Fibroblast of the aortic adventitia (primary cell): Measurements from ENCODE around the gene CREBZF. TPM values are rescaled to one million over a fixed set of nuclear protein-coding genes. Genes with fewer than 3 reads are reported as not detected.
"Not testable (repeated sequence)": the region's sequence is repeated elsewhere in the genome, so short reads cannot be mapped to it uniquely, and the experiment has no call there.

Experiments used
- DNase-seq: peaks from one replicate; pipeline ENCODE4 v3.0.0-alpha.2; 2010; ENCODE audit warnings: low read depth
- H3K4me3 ChIP-seq: 2 replicates; pipeline ENCODE4 v1.5.1; 2011; ENCODE audit warnings: low read depth, mild to moderate bottlenecking, control low read depth, low read length, moderate library complexity
- CTCF ChIP-seq: IDR thresholded peaks from 2 replicates; pipeline ENCODE4 v1.5.1; 2011; ENCODE audit warnings: mild to moderate bottlenecking, low read length, control low read depth, inconsistent platforms; ENCODE audit not compliant: insufficient read depth
- total RNA-seq: library from RNA; depleted of rRNA; stranded (reverse); fragments of >200 nt; gene quantifications from 2 replicates; pipeline ENCODE4 v1.2.3, GENCODE V29; 2012; ENCODE audit warnings: low replicate concordance

CREBZF gene
- total RNA-seq, 1 donor: 33.1 TPM

GRCh38 chr11:85658180-85658579 is 6.7 kb downstream of the CREBZF start:
- DNase-seq: peak; percentile 17
- no peak overlapping the region for H3K4me3 ChIP-seq
- TF ChIP-seq CTCF: no peak

DNA sequence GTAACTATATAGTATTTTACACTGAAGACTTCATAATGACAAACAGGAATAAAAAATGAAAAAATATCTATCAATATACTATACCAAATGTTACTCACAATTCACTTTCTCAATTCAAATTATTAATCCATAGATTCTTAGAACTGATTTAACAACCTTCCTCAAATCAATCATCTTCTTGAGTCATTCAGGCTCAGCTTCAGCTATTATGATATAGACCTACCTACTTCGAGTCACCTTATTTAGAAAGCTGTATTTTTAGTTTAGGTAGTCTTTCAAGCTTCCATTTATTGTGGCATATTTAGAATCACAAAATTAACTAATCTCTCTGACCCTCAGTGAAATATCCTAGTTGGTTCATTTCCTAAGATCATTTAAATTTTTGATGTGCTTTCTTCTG is 8.2 kb downstream of the CREBZF start:
- TF ChIP-seq CTCF: no peak
- DNase-seq: no peak
- no peak overlapping the region for H3K4me3 ChIP-seq

DNA sequence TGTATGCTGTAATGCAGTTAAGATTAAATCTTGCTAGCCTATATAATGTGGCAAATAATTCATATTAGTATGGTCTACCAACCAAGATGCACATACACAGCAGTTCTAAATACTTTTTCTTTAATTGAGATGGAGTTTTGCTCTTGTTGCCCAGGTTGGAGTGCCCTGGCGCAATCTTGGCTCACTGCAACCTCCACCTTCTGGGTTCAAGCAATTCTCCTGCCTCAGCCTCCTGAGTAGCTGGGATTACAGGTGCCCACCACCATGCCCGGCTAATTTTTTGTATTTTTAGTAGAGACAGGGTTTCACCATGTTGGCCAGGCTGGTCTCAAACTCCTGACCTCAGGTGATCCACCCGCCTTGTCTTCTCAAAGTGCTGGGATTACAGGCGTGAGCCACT is 10.6 kb downstream of the CREBZF start:
- not testable (repeated sequence) for DNase-seq, H3K4me3 ChIP-seq

DNA sequence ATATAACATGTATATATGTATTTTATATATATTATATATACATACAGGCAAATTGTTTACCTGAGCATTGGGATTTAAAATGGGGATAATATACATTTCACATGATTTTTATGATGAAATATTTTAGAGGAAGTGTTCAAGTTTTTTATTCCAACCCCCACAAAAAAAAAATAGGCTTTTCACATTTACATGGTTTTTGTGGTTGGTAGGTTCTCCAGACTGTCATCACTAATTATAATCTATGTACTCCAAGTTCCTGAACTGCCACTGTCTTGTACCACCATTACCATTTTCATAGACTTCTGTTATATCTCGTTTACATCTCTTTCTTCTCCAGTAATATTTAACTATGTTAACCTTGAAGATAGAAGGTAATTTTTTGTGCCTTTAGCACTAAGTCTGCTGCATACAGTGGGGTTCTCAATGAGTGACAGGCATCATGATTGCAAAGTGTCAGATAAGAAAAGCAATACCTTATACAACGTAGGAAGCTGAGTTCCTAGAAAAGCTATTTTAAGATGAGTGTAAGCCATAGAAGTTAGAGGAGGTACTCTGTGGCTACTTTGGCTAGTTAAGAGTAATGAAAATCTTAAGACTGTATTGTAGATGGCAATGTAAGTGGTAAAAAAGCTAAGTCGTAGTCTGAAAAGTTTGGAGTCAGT is 12.0 kb downstream of the CREBZF start:
- DNase-seq: no peak
- H3K4me3 ChIP-seq: no peak overlapping the region
- no peak for TF ChIP-seq CTCF

GRCh38 chr11:85651118-85651517 is 13.8 kb downstream of the CREBZF start:
- no peak for TF ChIP-seq CTCF
- DNase-seq: no peak
- H3K4me3 ChIP-seq: no peak overlapping the region

GRCh38 chr11:85647604-85648299 is 17.2 kb downstream of the CREBZF start, which contains the start of gene TMEM126A:
TMEM126A (plus strand) TSS chr11:85647967; CDS start chr11:85650256, 2,289 bp downstream.
- H3K4me3 ChIP-seq: peak within 1 kb of the TSS; percentile 89
- no peak for TF ChIP-seq CTCF
- DNase-seq: peak; percentile 75

GRCh38 chr11:85647078-85647477 is 17.9 kb downstream of the CREBZF start:
- no peak for TF ChIP-seq CTCF
- no peak for DNase-seq
- peak overlapping the region; percentile 89 for H3K4me3 ChIP-seq
